H1 (cell line): ENCODE measurements around the gene TOM1L2. TPM values are rescaled to one million over a fixed set of nuclear protein-coding genes. Genes with fewer than 3 reads are reported as not detected.

Source experiments
- EGR1 ChIP-seq: IDR thresholded peaks from 2 replicates; pipeline ENCODE4 v1.6.1; 2011; ENCODE audit warnings: low read depth, low read length, borderline replicate concordance
- GTF2F1 ChIP-seq: IDR thresholded peaks from 2 replicates; pipeline ENCODE4 v1.6.1; 2012; ENCODE audit warnings: low read depth, low read length, improper control_type of control experiment, borderline replicate concordance
- KDM1A ChIP-seq: fragments of 200-600, 300-600 bp; sonication (generic); IDR thresholded peaks from 2 replicates; pipeline ENCODE4 v1.7.1; 2016; ENCODE audit warnings: mild to moderate bottlenecking, low read length, borderline replicate concordance
- KDM4A ChIP-seq: IDR thresholded peaks from one replicate; pipeline ENCODE4 v1.7.1; 2012; ENCODE audit warnings: low read depth, mild to moderate bottlenecking, moderate library complexity, low read length, inconsistent platforms; ENCODE audit not compliant: severe bottlenecking
- MAFK ChIP-seq: IDR thresholded peaks from 2 replicates; pipeline ENCODE4 v1.6.1; 2012; ENCODE audit warnings: low read depth, mild to moderate bottlenecking, improper control_type of control experiment, low read length
- SP4 ChIP-seq: IDR thresholded peaks from 2 replicates; pipeline ENCODE4 v1.6.1; 2012; ENCODE audit warnings: low read length, inconsistent platforms
- polyA plus RNA-seq, 7 experiments: library from polyadenylated mRNA; depleted of rRNA in 3 of 7; stranded (reverse) in 5 of 7; unstranded in 2 of 7; fragments of >200 nt in 5 of 7; fragments of 200-250 nt in 2 of 7; gene quantifications; 1 replicate in 5 of 7; 2 replicates in 1 of 7; 4 replicates in 1 of 7; pipeline versions ENCODE4 v1.2.1 to v1.2.3, GENCODE V29; 2011 to 2013; ENCODE audit warnings: missing spikeins in 2 of 7, mixed read lengths in 2 of 7
- total RNA-seq: library from RNA; stranded (reverse); fragmentation: NEBNext Ultra II Directional; extraction: Animal tissue kit (Norgen Biotek cat#: 25700); gene quantifications from 2 replicates; pipeline ENCODE4 v1.2.1, GENCODE V29; 2021

Gene TOM1L2
- total and polyA plus RNA-seq, 2 of the 8 experiments (the other 6 are each of a cell fraction or from before 2014, with no cell fraction given) = 2.0 to 3.4 TPM

DNA sequence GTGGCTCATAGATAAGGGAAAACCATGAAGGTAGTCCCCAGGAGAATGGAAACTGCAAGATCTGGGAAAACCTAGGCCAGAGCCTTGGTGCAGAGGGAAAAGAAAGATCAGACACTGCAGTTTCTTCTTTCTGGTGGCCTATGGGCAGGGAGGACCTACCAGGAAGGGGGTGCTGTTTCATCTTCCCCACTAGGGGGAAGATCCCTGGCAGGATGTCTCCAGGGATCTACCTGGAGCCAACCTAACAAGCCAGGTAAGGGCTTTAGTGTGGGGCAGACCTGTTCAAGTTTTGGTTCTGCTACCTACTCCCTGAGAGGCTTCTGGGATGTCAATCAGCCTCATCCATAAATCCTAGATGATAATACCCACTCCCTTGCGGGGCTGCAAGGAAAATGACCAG is 21.4 kb downstream of the TOM1L2 start (continued):
- TF ChIP-seq GTF2F1 (no peak), KDM1A (no peak), KDM4A (no peak), MAFK (no peak), EGR1 (no peak), SP4 (no peak)
